GM12873 (cell line): ENCODE measurements around the gene SPIN1.

Experiments used
- CTCF ChIP-seq: IDR thresholded peaks from 2 replicates; pipeline ENCODE4 v1.5.1; 2012; ENCODE audit warnings: low read depth, mild to moderate bottlenecking, moderate library complexity, low read length, control low read depth; ENCODE audit not compliant: insufficient read depth; ENCODE audit errors: missing control alignments

The SPIN1 gene

GRCh38 chr9:88438811-88439210 is 50.6 kb downstream of the SPIN1 start:
- no peak for TF ChIP-seq CTCF

GRCh38 chr9:88441301-88442007 is 53.2 kb downstream of the SPIN1 start:
- TF ChIP-seq CTCF: no peak

- no peak for TF ChIP-seq CTCF
Measured at GRCh38 chr9:88443480-88444113, 55.4 kb downstream of the SPIN1 start.

- TF ChIP-seq CTCF: no peak
Measured at GRCh38 chr9:88446728-88447127, 58.5 kb downstream of the SPIN1 start.

GRCh38 chr9:88447431-88447830 is 59.2 kb downstream of the SPIN1 start:
- TF ChIP-seq CTCF: no peak

- no peak for TF ChIP-seq CTCF
Measured at GRCh38 chr9:88451160-88451559, 62.9 kb downstream of the SPIN1 start.

- TF ChIP-seq CTCF: no peak
Measured at GRCh38 chr9:88458716-88459465, 70.6 kb downstream of the SPIN1 start.
